CD4-positive, CD25-positive, alpha-beta regulatory T cell (primary cell): ENCODE measurements around the gene POU2F2. TPM values are rescaled to one million over a fixed set of nuclear protein-coding genes. Genes with fewer than 3 reads are reported as not detected.
A peak's percentile ranks its signal among the peaks of the same experiment; 100 is the strongest.

Experiments
- ATAC-seq, 2 donors: fragments of 150-1000 bp; cut with Tn5 transposase; one replicate each; pipeline ENCODE4 v1.10.0; 2021; ENCODE audit warnings: low read depth in 2 of 2, moderate number of reproducible peaks in 2 of 2, moderate library complexity in 1 of 2
- DNase-seq, 3 donors: peaks; one replicate each; pipeline versions ENCODE4 v3.0.0 to v3.0.0-alpha.2; 2012 to 2022; ENCODE audit warnings: mixed read lengths in 1 of 3
- H3K27ac ChIP-seq: one replicate; pipeline ENCODE4 v1.7.0; 2013; ENCODE audit warnings: mild to moderate bottlenecking, low read length; ENCODE audit not compliant: insufficient read depth, poor library complexity, severe bottlenecking
- H3K27me3 ChIP-seq: one replicate; pipeline ENCODE4 v1.7.0; 2013; ENCODE audit warnings: low read length; ENCODE audit not compliant: control insufficient read depth, insufficient read depth
- H3K36me3 ChIP-seq: one replicate; pipeline ENCODE4 v1.7.0; 2013; ENCODE audit warnings: mild to moderate bottlenecking, low read length, moderate library complexity; ENCODE audit not compliant: control insufficient read depth, insufficient read depth
- H3K4me1 ChIP-seq: 2 replicates; pipeline ENCODE4 v1.7.0; 2013; ENCODE audit warnings: mild to moderate bottlenecking, low read length; ENCODE audit not compliant: insufficient read depth, control insufficient read depth, poor library complexity, severe bottlenecking
- H3K4me3 ChIP-seq: one replicate; pipeline ENCODE4 v1.7.0; 2013; ENCODE audit warnings: low read depth, mild to moderate bottlenecking, low read length, moderate library complexity
- H3K9me3 ChIP-seq, 2 experiments: 1 replicate in 1 of 2; 2 replicates in 1 of 2; pipeline ENCODE4 v1.7.0; 2013; ENCODE audit warnings: low read length in 2 of 2, mild to moderate bottlenecking in 1 of 2, moderate library complexity in 1 of 2; ENCODE audit not compliant: control insufficient read depth in 2 of 2
- H3K27ac Mint-ChIP-seq, 3 donors: one replicate each; pipeline ENCODE4 v1.8.0; 2020 to 2022; ENCODE audit warnings: mild to moderate bottlenecking in 3 of 3, mixed read lengths in 3 of 3, moderate library complexity in 2 of 3
- H3K27me3 Mint-ChIP-seq: one replicate; pipeline ENCODE4 v1.8.0; 2022; ENCODE audit warnings: mild to moderate bottlenecking, mixed read lengths
- H3K36me3 Mint-ChIP-seq: one replicate; pipeline ENCODE4 v1.8.0; 2020; ENCODE audit warnings: mixed read lengths
- H3K4me1 Mint-ChIP-seq, 4 donors: one replicate each; pipeline ENCODE4 v1.8.0; 2020 to 2022; ENCODE audit warnings: mixed read lengths in 4 of 4, mild to moderate bottlenecking in 1 of 4
- H3K4me3 Mint-ChIP-seq, 4 donors: one replicate each; pipeline ENCODE4 v1.8.0; 2020 to 2022; ENCODE audit warnings: mild to moderate bottlenecking in 4 of 4, mixed read lengths in 4 of 4, moderate library complexity in 3 of 4
- H3K9me3 Mint-ChIP-seq, 7 donors: one replicate each; pipeline ENCODE4 v1.8.0; 2020 to 2022; ENCODE audit warnings: mixed read lengths in 7 of 7, mild to moderate bottlenecking in 3 of 7, moderate library complexity in 2 of 7
- polyA plus RNA-seq, 4 donors: library from polyadenylated mRNA; unstranded; fragments of 300-500 nt; fragmentation: Illumina TruSeq; gene quantifications; one replicate each; pipeline ENCODE4 v1.2.3, GENCODE V29; 2021
- total RNA-seq: library from RNA; stranded (reverse); gene quantifications from one replicate; pipeline ENCODE4 v1.2.3, GENCODE V29; 2022

The POU2F2 gene
- total and polyA plus RNA-seq, 5 donors from 2014 or later: 4.2 to 48.9 (median 7.2) TPM

- peaks cover 2% of the 10 kb centered on the region for H3K4me1 ChIP-seq
- ATAC-seq: no peak
- no peak overlapping the region for H3K27ac ChIP-seq
- Mint-ChIP-seq H3K36me3 (peaks cover 27% of the 10 kb centered on the region), H3K4me3 (no peak overlapping the region), H3K27me3 (peaks cover 4% of the 10 kb centered on the region), H3K27ac (peak overlapping the region in 1 of 3 donors; percentile 66), H3K4me1 (peaks cover 0 to 30% (median 7%) of the 10 kb centered on the region in 4 donors), H3K9me3 (no peaks in the 10 kb centered on the region)
- DNase-seq: no peak
- H3K9me3 ChIP-seq: no peaks in the 10 kb centered on the region
- H3K4me3 ChIP-seq: no peak overlapping the region
- no peaks in the 10 kb centered on the region for H3K36me3 ChIP-seq
- H3K27me3 ChIP-seq: no peaks in the 10 kb centered on the region
Observed at GRCh38 chr19:42149447-42150202, 17.4 kb upstream of the POU2F2 start.

DNA sequence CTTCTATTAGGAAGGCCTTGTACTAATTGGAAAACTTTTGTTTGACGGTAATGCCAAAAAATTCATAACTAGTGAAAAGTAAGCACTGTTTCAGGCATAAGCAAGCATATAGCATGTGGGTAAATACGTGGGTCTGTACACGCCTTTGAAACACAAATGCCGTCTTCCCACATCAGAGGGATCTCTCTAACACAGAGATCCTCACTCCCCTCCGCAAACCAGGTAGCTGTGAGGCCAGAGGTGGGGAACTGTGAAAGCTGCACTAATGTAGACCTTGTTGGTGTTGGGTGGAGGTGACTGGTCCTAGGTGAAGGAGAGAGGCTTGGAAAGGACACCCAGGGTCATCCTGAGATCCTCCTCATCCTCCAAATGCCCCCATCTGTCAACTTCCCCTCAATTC is 16.0 kb upstream of the POU2F2 start:
- no peak overlapping the region for H3K4me3 ChIP-seq
- DNase-seq (no peak), ATAC-seq (no peak)
- Mint-ChIP-seq H3K9me3 (no peaks in the 10 kb centered on the region), H3K4me3 (no peak overlapping the region), H3K36me3 (peaks cover 34% of the 10 kb centered on the region), H3K4me1 (peaks cover 0 to 23% (median 4%) of the 10 kb centered on the region in 4 donors), H3K27ac (no peak overlapping the region), H3K27me3 (peaks cover 4% of the 10 kb centered on the region)
- H3K27ac ChIP-seq: no peak overlapping the region
- no peaks in the 10 kb centered on the region for H3K36me3 ChIP-seq
- H3K4me1 ChIP-seq: no peaks in the 10 kb centered on the region
- H3K27me3 ChIP-seq: no peaks in the 10 kb centered on the region
- no peaks in the 10 kb centered on the region for H3K9me3 ChIP-seq

DNA sequence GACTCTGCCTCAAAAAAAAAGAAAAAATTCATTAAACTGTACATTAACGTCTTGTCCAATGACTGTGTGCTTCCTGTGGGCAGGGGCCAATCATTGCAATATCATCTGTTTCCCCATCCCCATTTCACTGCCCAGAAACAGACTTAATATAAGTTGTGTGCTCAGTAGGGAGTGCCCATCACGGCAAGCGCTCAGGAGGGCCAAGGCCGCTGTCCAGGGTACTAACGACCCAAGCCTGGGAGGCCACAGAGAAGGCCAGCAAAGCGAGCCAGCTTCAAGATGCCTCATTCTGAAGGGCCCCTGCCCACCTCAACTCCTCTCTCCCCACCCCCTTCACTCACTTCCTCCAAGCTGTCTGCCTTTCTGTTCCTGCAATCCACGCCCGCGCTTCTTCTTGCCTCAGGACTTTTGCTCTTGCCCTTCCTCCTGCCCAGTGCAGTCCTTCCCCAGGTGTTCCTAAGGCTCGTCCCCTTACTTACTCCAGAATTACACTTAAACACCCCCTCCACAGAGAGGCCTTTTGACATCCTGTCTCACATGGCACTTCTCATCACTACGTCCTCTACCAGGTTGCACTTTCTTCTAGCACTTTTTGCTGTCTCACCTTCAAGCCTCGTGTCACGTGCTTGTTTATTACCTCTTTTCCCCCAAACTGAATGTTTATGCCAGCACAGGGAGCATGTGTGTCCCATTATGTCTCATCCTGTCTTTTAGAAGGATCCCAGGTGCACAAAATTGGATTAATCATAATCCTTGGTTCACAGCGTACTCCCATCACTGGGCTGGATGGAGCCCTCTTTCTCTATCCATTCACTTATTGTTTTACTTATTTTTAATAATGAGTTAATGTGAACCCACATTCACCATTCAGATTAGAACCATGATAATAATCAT is 11.3 kb upstream of the POU2F2 start:
- Mint-ChIP-seq H3K27ac (peak overlapping the region in 2 of 3 donors; percentile 72 to 84), H3K36me3 (peaks cover 33% of the 10 kb centered on the region), H3K4me3 (no peak overlapping the region)

DNA sequence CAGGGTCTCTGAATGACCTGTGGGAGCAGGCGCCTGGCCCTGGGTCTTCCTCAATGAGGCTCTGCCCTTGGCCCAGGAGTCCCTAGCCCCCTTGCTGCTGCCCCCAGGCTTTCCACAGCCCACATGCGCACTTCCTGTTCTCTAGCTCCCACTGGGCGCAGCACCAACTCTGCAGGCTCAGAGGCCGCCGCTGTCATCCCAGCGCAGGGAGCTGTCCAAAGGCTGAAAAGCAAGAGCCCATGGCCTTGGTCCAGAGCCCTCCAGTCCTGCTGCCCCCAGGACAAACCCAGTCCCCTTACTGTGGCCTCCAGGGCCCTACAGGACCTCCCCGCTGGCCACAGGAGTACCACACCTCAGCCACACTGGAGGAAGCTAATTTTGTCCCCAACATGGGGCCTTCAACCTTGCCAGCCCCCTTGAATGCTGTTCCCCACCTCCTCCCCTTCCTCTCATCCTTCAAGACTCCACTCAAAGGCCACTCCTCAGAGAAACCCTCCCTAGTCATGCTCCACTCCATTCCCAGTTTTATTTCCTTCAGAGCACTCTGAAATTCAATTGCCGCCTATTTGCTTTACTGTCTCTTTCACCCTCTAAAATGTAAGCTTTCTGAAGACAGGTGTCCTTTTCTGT is 8.0 kb upstream of the POU2F2 start:
- H3K27me3 ChIP-seq: no peaks in the 10 kb centered on the region
- Mint-ChIP-seq H3K36me3 (peaks cover 31% of the 10 kb centered on the region), H3K27me3 (no peaks in the 10 kb centered on the region), H3K9me3 (peaks cover 0 to 1% (median 0%) of the 10 kb centered on the region in 7 donors), H3K27ac (no peak overlapping the region), H3K4me1 (peaks cover 6 to 32% (median 17%) of the 10 kb centered on the region in 4 donors), H3K4me3 (peak overlapping the region in 1 of 4 donors; percentile 15)
- ATAC-seq (no peak), DNase-seq (no peak)
- peaks cover 16% of the 10 kb centered on the region for H3K36me3 ChIP-seq
- no peak overlapping the region for H3K27ac ChIP-seq
- peaks cover 8% of the 10 kb centered on the region for H3K4me1 ChIP-seq
- H3K9me3 ChIP-seq: no peaks in the 10 kb centered on the region
- no peak overlapping the region for H3K4me3 ChIP-seq

More for the DNA sequence above, 11.3 kb upstream of the POU2F2 start:
- Mint-ChIP-seq H3K27me3 (peaks cover 4% of the 10 kb centered on the region), H3K4me1 (peaks cover 0 to 18% (median 3%) of the 10 kb centered on the region in 4 donors), H3K9me3 (no peaks in the 10 kb centered on the region)
- no peaks in the 10 kb centered on the region for H3K36me3 ChIP-seq
- ATAC-seq: no peak
- no peaks in the 10 kb centered on the region for H3K9me3 ChIP-seq
- H3K4me1 ChIP-seq: no peaks in the 10 kb centered on the region
- H3K27ac ChIP-seq: no peak overlapping the region
- H3K4me3 ChIP-seq: no peak overlapping the region
- H3K27me3 ChIP-seq: no peaks in the 10 kb centered on the region
- DNase-seq: no peak

- Histone ChIP-seq H3K9me3 (no peaks in the 10 kb centered on the region), H3K27ac (no peak overlapping the region), H3K4me3 (no peak overlapping the region), H3K27me3 (no peaks in the 10 kb centered on the region), H3K4me1 (peaks cover 63% of the 10 kb centered on the region), H3K36me3 (peaks cover 16% of the 10 kb centered on the region)
- Mint-ChIP-seq H3K9me3 (peaks cover 0 to 1% (median 0%) of the 10 kb centered on the region in 7 donors), H3K4me3 (peak overlapping the region in 3 of 4 donors; percentile 13 to 60 (median 53)), H3K4me1 (peaks cover 10 to 75% (median 48%) of the 10 kb centered on the region in 4 donors), H3K27me3 (no peaks in the 10 kb centered on the region), H3K36me3 (peaks cover 20% of the 10 kb centered on the region), H3K27ac (peak overlapping the region; percentile 75 to 96 (median 82))
- no peak for DNase-seq
- no peak for ATAC-seq
Observed at GRCh38 chr19:42134535-42135070, 2.4 kb upstream of the POU2F2 start.

DNA sequence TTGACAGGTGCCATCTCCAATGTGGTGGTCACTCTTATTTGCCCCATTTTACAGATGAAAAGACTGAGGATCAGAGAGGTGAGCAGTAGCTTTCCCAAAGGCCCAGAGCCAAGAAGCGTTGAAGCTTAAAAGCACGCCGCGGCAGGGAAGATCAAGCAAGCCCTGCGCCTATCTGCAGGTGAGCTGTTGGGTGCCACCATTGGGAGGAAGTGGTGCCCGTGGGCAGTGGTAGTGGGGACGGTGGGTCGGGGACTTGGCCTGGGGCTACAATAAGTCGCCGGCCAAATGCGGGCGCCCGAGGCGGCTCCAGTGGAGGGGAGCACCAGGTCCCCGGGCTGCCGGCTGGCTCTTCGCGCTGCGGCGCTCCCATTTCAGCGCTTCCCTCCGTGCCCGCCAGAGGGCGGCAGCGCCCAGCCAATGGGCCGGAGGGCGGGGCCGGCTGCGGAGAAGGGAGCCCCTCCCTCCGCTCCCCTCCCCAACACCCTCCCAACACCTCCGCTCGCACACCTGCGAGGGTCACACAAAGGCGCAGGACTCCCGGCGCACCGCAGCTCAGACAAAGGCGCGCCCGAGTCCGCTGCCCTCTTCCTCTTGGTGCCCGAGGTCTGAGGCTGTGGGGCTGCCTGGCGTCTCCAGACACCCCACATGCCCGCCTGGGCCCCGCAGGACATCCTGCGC is 744 bp upstream of the POU2F2 start:
- Mint-ChIP-seq H3K27ac (peak overlapping the region; percentile 29 to 96 (median 91)), H3K4me1 (peaks cover 9 to 83% (median 59%) of the 10 kb centered on the region in 4 donors), H3K4me3 (peak overlapping the region; percentile 90 to 97 (median 94)), H3K9me3 (peaks cover 0 to 1% (median 0%) of the 10 kb centered on the region in 7 donors), H3K27me3 (no peaks in the 10 kb centered on the region), H3K36me3 (peaks cover 12% of the 10 kb centered on the region)
- H3K4me3 ChIP-seq: peak overlapping the region; percentile 81
- peak overlapping the region; percentile 81 for H3K27ac ChIP-seq
- ATAC-seq (peak; percentile 61), DNase-seq (peak; percentile 78 to 86 (median 86))
- H3K27me3 ChIP-seq: no peaks in the 10 kb centered on the region
- no peaks in the 10 kb centered on the region for H3K9me3 ChIP-seq
- H3K36me3 ChIP-seq: peaks cover 13% of the 10 kb centered on the region
- peaks cover 77% of the 10 kb centered on the region for H3K4me1 ChIP-seq
